ENCODE data around the gene CSNK1G3. TPM values are rescaled to one million over a fixed set of nuclear protein-coding genes. Genes with fewer than 3 reads are reported as not detected.

Gene CSNK1G3
- total RNA-seq, 1 experiment from 2014 or later = 51.1 TPM

DNA sequence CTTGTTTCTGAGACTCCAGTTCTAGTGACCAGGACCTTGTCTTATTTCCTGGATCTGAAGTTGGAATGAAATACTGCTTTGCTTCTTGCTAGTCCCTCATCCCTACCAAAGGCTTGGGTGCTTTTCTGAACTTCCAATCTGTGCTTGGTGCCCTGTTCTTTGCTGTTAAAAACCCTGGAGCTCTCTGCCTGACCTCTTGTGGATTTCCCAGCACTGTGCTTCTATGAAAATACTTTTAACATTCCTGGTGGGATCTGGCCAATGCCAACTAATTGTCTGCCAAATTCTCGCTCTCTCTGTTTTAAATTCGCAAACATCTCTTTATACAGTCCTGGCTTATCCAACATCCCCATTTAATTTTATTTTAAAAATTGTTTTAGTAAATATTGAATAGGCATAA, 26.7 kb upstream of the CSNK1G3 start:
- no peak for DNase-seq (ENCODE audit: low read depth, low spot score)
- H3K4me2 ChIP-seq (ENCODE audit: low read length) = no peak overlapping the region
- no peaks in the 10 kb centered on the region for H3K36me3 ChIP-seq (ENCODE audit: control insufficient read depth in 1 of 2, insufficient read depth in 2 of 2, low read length in 2 of 2)
- TF ChIP-seq RAD21 (IDR thresholded peaks at IDR 0.05; ENCODE audit: low read depth) (no peak), POLR2A (IDR thresholded peaks at IDR 0.05; ENCODE audit: borderline replicate concordance, extremely low read depth, insufficient read depth, insufficient read length) (no peak), JUND (IDR thresholded peaks at IDR 0.05) (no peak), SIN3A (IDR thresholded peaks at IDR 0.05; ENCODE audit: low read depth) (no peak)
- TF ChIP-seq, protein P1, sequence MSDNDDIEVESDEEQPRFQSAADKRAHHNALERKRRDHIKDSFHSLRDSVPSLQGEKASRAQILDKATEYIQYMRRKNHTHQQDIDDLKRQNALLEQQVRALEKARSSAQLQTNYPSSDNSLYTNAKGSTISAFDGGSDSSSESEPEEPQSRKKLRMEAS (IDR thresholded peaks at IDR 0.05) = no peak
- TF ChIP-seq, protein P2, sequence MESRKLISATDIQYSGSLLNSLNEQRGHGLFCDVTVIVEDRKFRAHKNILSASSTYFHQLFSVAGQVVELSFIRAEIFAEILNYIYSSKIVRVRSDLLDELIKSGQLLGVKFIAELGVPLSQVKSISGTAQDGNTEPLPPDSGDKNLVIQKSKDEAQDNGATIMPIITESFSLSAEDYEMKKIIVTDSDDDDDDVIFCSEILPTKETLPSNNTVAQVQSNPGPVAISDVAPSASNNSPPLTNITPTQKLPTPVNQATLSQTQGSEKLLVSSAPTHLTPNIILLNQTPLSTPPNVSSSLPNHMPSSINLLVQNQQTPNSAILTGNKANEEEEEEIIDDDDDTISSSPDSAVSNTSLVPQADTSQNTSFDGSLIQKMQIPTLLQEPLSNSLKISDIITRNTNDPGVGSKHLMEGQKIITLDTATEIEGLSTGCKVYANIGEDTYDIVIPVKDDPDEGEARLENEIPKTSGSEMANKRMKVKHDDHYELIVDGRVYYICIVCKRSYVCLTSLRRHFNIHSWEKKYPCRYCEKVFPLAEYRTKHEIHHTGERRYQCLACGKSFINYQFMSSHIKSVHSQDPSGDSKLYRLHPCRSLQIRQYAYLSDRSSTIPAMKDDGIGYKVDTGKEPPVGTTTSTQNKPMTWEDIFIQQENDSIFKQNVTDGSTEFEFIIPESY (IDR thresholded peaks at IDR 0.05; ENCODE audit: extremely low read depth, insufficient replicate concordance, low read length) = no peak
- TF ChIP-seq, protein P3, sequence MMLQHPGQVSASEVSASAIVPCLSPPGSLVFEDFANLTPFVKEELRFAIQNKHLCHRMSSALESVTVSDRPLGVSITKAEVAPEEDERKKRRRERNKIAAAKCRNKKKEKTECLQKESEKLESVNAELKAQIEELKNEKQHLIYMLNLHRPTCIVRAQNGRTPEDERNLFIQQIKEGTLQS (IDR thresholded peaks at IDR 0.05) = no peak
- BruUV-seq (replicated peaks) = no TSS peak
- no peaks in the 10 kb centered on the region for H3K27me3 ChIP-seq (ENCODE audit: insufficient read depth, low read length)
- H3K79me2 ChIP-seq (ENCODE audit: insufficient read depth, low read length) = no peaks in the 10 kb centered on the region
- intact Hi-C loops (cut with micrococcal nuclease) = no loop called here
- no peak overlapping the region for H2AFZ ChIP-seq (ENCODE audit: low read depth, low read length, poor library complexity, severe bottlenecking)
- H3K4me3 ChIP-seq (replicated peaks in 1 of 2; ENCODE audit: low read depth in 1 of 2, low read length in 2 of 2) = no peak overlapping the region
- H3K9ac ChIP-seq (ENCODE audit: low read length) = no peak overlapping the region
- H3K27ac ChIP-seq (ENCODE audit: low read depth, low read length) = no peak overlapping the region
- H3K4me1 ChIP-seq (ENCODE audit: control insufficient read depth in 1 of 2, insufficient read depth in 2 of 2, low read length in 2 of 2) = no peaks in the 10 kb centered on the region
- no peak for ATAC-seq
- ChIA-PET POLR2A (no interaction called here), RAD21 (ENCODE audit: low non-redundant PET in 1 of 2, low total read pairs in 2 of 2, uncharacterized antibody in 2 of 2, unreplicated experiment in 2 of 2) (no interaction called here), CTCF (no interaction called here)
- H3K9me2 ChIP-seq (ENCODE audit: insufficient read depth) = no peaks in the 10 kb centered on the region
- H3K9me3 ChIP-seq (ENCODE audit: control insufficient read depth in 1 of 2, insufficient read depth in 1 of 2, low read depth in 1 of 2, low read length in 2 of 2) = no peaks in the 10 kb centered on the region
- H4K20me1 ChIP-seq (ENCODE audit: insufficient read depth) = no peaks in the 10 kb centered on the region

DNA sequence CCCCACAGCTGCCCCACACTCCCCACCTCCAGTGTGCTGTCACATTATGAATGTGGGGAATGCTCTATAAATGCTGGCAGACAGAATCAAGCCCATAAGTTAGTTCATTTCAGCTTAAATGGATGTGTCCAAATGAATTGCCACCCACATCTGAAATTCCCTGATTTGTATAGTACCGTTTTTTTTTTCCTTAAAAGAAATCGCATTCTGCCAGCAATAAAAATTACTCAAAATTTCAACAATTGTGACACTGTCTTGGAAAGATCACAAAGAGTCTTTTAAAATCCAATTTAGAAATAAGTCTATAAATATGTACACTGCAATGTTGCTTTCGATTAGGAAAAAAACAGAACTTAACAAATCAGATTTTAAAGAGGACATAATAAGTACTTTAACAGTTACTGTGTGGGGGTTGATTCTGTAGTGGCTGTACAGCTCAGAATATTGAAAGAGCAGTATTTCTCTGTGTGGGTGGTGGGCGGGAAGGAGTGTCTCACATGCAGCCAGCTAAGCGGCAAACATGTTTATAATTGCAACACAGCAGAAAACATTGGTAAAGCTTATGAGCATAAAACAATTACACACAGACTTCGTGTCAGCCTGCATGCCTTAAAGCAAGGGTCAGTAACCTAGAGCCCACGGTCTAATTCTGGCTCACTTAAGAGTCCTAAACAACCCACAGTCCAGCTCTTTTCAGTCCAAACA, 24.9 kb upstream of the CSNK1G3 start:
- DNase-seq (ENCODE audit: low read depth, low spot score) = no peak
- H3K79me2 ChIP-seq (ENCODE audit: insufficient read depth, low read length) = no peaks in the 10 kb centered on the region
- POLR2A ChIA-PET = no interaction called here
- no peak overlapping the region for H3K4me2 ChIP-seq (ENCODE audit: low read length)
- no peak overlapping the region for H3K4me3 ChIP-seq (replicated peaks in 1 of 2; ENCODE audit: low read depth in 1 of 2, low read length in 2 of 2)
- no peaks in the 10 kb centered on the region for H3K36me3 ChIP-seq (ENCODE audit: control insufficient read depth in 1 of 2, insufficient read depth in 2 of 2, low read length in 2 of 2)
- no peaks in the 10 kb centered on the region for H3K27me3 ChIP-seq (ENCODE audit: insufficient read depth, low read length)
- no peak for ATAC-seq
- no peaks in the 10 kb centered on the region for H3K4me1 ChIP-seq (ENCODE audit: control insufficient read depth in 1 of 2, insufficient read depth in 2 of 2, low read length in 2 of 2)
- intact Hi-C loops (cut with micrococcal nuclease) = no loop called here
- no peaks in the 10 kb centered on the region for H4K20me1 ChIP-seq (ENCODE audit: insufficient read depth)
- H3K9ac ChIP-seq (ENCODE audit: low read length) = no peak overlapping the region
- H3K27ac ChIP-seq (ENCODE audit: low read depth, low read length) = no peak overlapping the region
- RAD21 ChIA-PET (ENCODE audit: low non-redundant PET in 1 of 2, low total read pairs in 2 of 2, uncharacterized antibody in 2 of 2, unreplicated experiment in 2 of 2) = no interaction called here
- no peaks in the 10 kb centered on the region for H3K9me2 ChIP-seq (ENCODE audit: insufficient read depth)
- H2AFZ ChIP-seq (ENCODE audit: low read depth, low read length, poor library complexity, severe bottlenecking) = no peak overlapping the region
- no peaks in the 10 kb centered on the region for H3K9me3 ChIP-seq (ENCODE audit: control insufficient read depth in 1 of 2, insufficient read depth in 1 of 2, low read depth in 1 of 2, low read length in 2 of 2)
- BruUV-seq (replicated peaks) = no TSS peak
- CTCF ChIA-PET = interaction anchor here (1.5 kb wide), 1 partner anchor 64 kb away, joined by 5 read pairs; the partner anchor contains the start of gene CEP120
- TF ChIP-seq, protein P1 (IDR thresholded peaks at IDR 0.05) = no peak
- TF ChIP-seq, protein P2 (IDR thresholded peaks at IDR 0.05; ENCODE audit: extremely low read depth, insufficient replicate concordance, low read length) = no peak
- TF ChIP-seq, protein P4, sequence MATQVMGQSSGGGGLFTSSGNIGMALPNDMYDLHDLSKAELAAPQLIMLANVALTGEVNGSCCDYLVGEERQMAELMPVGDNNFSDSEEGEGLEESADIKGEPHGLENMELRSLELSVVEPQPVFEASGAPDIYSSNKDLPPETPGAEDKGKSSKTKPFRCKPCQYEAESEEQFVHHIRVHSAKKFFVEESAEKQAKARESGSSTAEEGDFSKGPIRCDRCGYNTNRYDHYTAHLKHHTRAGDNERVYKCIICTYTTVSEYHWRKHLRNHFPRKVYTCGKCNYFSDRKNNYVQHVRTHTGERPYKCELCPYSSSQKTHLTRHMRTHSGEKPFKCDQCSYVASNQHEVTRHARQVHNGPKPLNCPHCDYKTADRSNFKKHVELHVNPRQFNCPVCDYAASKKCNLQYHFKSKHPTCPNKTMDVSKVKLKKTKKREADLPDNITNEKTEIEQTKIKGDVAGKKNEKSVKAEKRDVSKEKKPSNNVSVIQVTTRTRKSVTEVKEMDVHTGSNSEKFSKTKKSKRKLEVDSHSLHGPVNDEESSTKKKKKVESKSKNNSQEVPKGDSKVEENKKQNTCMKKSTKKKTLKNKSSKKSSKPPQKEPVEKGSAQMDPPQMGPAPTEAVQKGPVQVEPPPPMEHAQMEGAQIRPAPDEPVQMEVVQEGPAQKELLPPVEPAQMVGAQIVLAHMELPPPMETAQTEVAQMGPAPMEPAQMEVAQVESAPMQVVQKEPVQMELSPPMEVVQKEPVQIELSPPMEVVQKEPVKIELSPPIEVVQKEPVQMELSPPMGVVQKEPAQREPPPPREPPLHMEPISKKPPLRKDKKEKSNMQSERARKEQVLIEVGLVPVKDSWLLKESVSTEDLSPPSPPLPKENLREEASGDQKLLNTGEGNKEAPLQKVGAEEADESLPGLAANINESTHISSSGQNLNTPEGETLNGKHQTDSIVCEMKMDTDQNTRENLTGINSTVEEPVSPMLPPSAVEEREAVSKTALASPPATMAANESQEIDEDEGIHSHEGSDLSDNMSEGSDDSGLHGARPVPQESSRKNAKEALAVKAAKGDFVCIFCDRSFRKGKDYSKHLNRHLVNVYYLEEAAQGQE (IDR thresholded peaks at IDR 0.05; ENCODE audit: low read depth) = no peak
- no peak for TF ChIP-seq YY1 (IDR thresholded peaks at IDR 0.05; ENCODE audit: extremely low read depth, insufficient replicate concordance, low read depth, low read length)
- TF ChIP-seq EGR1 (IDR thresholded peaks at IDR 0.05; ENCODE audit: low read depth) = no peak
- no peak for TF ChIP-seq SIN3A (IDR thresholded peaks at IDR 0.05; ENCODE audit: low read depth)

All from HCT116 (cell line).